HG03558 (cell line): ENCODE data around the gene EPS8.

Experiments used
- ATAC-seq: cut with Tn5 transposase; IDR thresholded peaks from one replicate; pipeline ENCODE4 v1.9.1; 2021; ENCODE audit warnings: moderate number of reproducible peaks; ENCODE audit not compliant: unreplicated experiment; ENCODE audit errors: extremely low read depth

EPS8 gene

GRCh38 chr12:15664491-15664890 lies 124.7 kb downstream of the EPS8 start:
- ATAC-seq: no peak

- ATAC-seq: no peak
These were observed 126.1 kb downstream of the EPS8 start for GRCh38 chr12:15662983-15663659.

GRCh38 chr12:15662303-15662980 lies 126.7 kb downstream of the EPS8 start:
- ATAC-seq: no peak

- ATAC-seq: no peak
These were observed 137.8 kb downstream of the EPS8 start for GRCh38 chr12:15651371-15651770.

GRCh38 chr12:15650399-15651128 lies 138.6 kb downstream of the EPS8 start:
- ATAC-seq: no peak

- ATAC-seq: no peak
These were observed 139.8 kb downstream of the EPS8 start for GRCh38 chr12:15649347-15649746.

GRCh38 chr12:15648558-15648957 lies 140.6 kb downstream of the EPS8 start:
- ATAC-seq: no peak

- no peak for ATAC-seq
These were observed 142.6 kb downstream of the EPS8 start for GRCh38 chr12:15646581-15646980.

GRCh38 chr12:15644700-15645099 lies 144.5 kb downstream of the EPS8 start:
- no peak for ATAC-seq

GRCh38 chr12:15638231-15638630 lies 151.0 kb downstream of the EPS8 start:
- ATAC-seq: no peak

GRCh38 chr12:15636060-15636890 lies 152.9 kb downstream of the EPS8 start:
- no peak for ATAC-seq

- no peak for ATAC-seq
These were observed 155.0 kb downstream of the EPS8 start for GRCh38 chr12:15634010-15634683.

GRCh38 chr12:15633201-15633600 lies 156.0 kb downstream of the EPS8 start:
- ATAC-seq: no peak

- ATAC-seq: no peak
These were observed 156.5 kb downstream of the EPS8 start for GRCh38 chr12:15632708-15633107.

GRCh38 chr12:15631007-15631715 lies 158.0 kb downstream of the EPS8 start:
- no peak for ATAC-seq

- ATAC-seq: no peak
These were observed 159.4 kb downstream of the EPS8 start for GRCh38 chr12:15629761-15630160.

- no peak for ATAC-seq
These were observed 160.1 kb downstream of the EPS8 start for GRCh38 chr12:15629108-15629507.

GRCh38 chr12:15627995-15628945 lies 160.9 kb downstream of the EPS8 start:
- ATAC-seq: no peak
